ENCODE measurements around the gene TNC.

TNC gene

GRCh38 chr9:115135821-115136778 is 18.1 kb upstream of the TNC start:
- Histone ChIP-seq H2BK5ac (ENCODE audit: low read depth, low read length, poor library complexity) (no peak overlapping the region), H3K79me1 (ENCODE audit: low read length) (no peaks in the 10 kb centered on the region), H2BK120ac (ENCODE audit: insufficient read depth, low read length, poor library complexity) (no peak overlapping the region), H3K27me3 (ENCODE audit: insufficient read depth, low read length) (no peaks in the 10 kb centered on the region), H3K18ac (ENCODE audit: low read length) (no peak overlapping the region), H2BK12ac (ENCODE audit: low read length) (no peak overlapping the region), H3K27ac (ENCODE audit: low read depth, low read length) (no peak overlapping the region), H3K4ac (ENCODE audit: low read depth, low read length) (no peak overlapping the region), H2AK5ac (ENCODE audit: low read length) (no peak overlapping the region), H4K8ac (ENCODE audit: low read depth, low read length) (no peak overlapping the region), H3K23ac (ENCODE audit: low read length) (no peak overlapping the region), H4K12ac (ENCODE audit: low read depth, low read length) (no peak overlapping the region), H4K91ac (ENCODE audit: low read depth, low read length) (no peak overlapping the region), H3K4me1 (ENCODE audit: control insufficient read depth in 1 of 2, insufficient read depth in 2 of 2, low read length in 2 of 2) (peaks cover 0 to 3% of the 10 kb centered on the region in 2 experiments), H3K79me2 (ENCODE audit: control insufficient read depth, insufficient read depth, low read length, poor library complexity) (no peaks in the 10 kb centered on the region), H3K9ac (ENCODE audit: low read length) (no peak overlapping the region), H3K36me3 (ENCODE audit: control insufficient read depth in 1 of 2, insufficient read depth in 2 of 2, low read length in 2 of 2) (no peaks in the 10 kb centered on the region), H3K4me3 (ENCODE audit: low read depth, low read length) (no peak overlapping the region), H3K14ac (ENCODE audit: low read length) (no peak overlapping the region), H3K4me2 (ENCODE audit: low read length) (no peak overlapping the region), H2AFZ (ENCODE audit: insufficient read depth, low read length, poor library complexity) (no peak overlapping the region), H3K9me3 (ENCODE audit: insufficient read depth, low read depth, low read length) (no peaks in the 10 kb centered on the region)
- peak; percentile 52 to 58 for DNase-seq
- WGBS (ENCODE audit: extremely low coverage, insufficient coverage, insufficient read length), result no CpG with 5 or more reads among the region's 8 CpGs

- Histone ChIP-seq H3K27me3 (ENCODE audit: insufficient read depth, low read length) (no peaks in the 10 kb centered on the region), H4K91ac (ENCODE audit: low read depth, low read length) (no peak overlapping the region), H3K9ac (ENCODE audit: low read length) (no peak overlapping the region), H3K4me3 (ENCODE audit: low read depth, low read length) (no peak overlapping the region), H4K12ac (ENCODE audit: low read depth, low read length) (no peak overlapping the region), H2AK5ac (ENCODE audit: low read length) (no peak overlapping the region), H3K14ac (ENCODE audit: low read length) (no peak overlapping the region), H2BK120ac (ENCODE audit: insufficient read depth, low read length, poor library complexity) (no peak overlapping the region), H3K18ac (ENCODE audit: low read length) (no peak overlapping the region), H2AFZ (ENCODE audit: insufficient read depth, low read length, poor library complexity) (no peak overlapping the region), H3K36me3 (ENCODE audit: control insufficient read depth in 1 of 2, insufficient read depth in 2 of 2, low read length in 2 of 2) (no peaks in the 10 kb centered on the region), H3K79me2 (ENCODE audit: control insufficient read depth, insufficient read depth, low read length, poor library complexity) (no peaks in the 10 kb centered on the region), H3K79me1 (ENCODE audit: low read length) (no peaks in the 10 kb centered on the region), H2BK5ac (ENCODE audit: low read depth, low read length, poor library complexity) (no peak overlapping the region), H4K8ac (ENCODE audit: low read depth, low read length) (no peak overlapping the region), H3K4ac (ENCODE audit: low read depth, low read length) (no peak overlapping the region), H2BK12ac (ENCODE audit: low read length) (no peak overlapping the region), H3K9me3 (ENCODE audit: insufficient read depth, low read depth, low read length) (no peaks in the 10 kb centered on the region), H3K27ac (ENCODE audit: low read depth, low read length) (no peak overlapping the region), H3K4me2 (ENCODE audit: low read length) (no peak overlapping the region), H3K4me1 (ENCODE audit: control insufficient read depth in 1 of 2, insufficient read depth in 2 of 2, low read length in 2 of 2) (peaks cover 0 to 3% of the 10 kb centered on the region in 2 experiments), H3K23ac (ENCODE audit: low read length) (no peak overlapping the region)
- no CpG with 5 or more reads among the region's 4 CpGs for WGBS (ENCODE audit: extremely low coverage, insufficient coverage, insufficient read length)
- DNase-seq, result no peak
Observed at GRCh38 chr9:115134941-115135340, 17.0 kb upstream of the TNC start.

GRCh38 chr9:115133649-115134048 is 15.7 kb upstream of the TNC start:
- no peak overlapping the region for H4K91ac ChIP-seq (ENCODE audit: low read depth, low read length)
- no peak overlapping the region for H2BK120ac ChIP-seq (ENCODE audit: insufficient read depth, low read length, poor library complexity)
- no peak overlapping the region for H2BK5ac ChIP-seq (ENCODE audit: low read depth, low read length, poor library complexity)
- H3K79me2 ChIP-seq (ENCODE audit: control insufficient read depth, insufficient read depth, low read length, poor library complexity), result no peaks in the 10 kb centered on the region
- DNase-seq, result no peak
- H3K4me2 ChIP-seq (ENCODE audit: low read length), result no peak overlapping the region
- H4K8ac ChIP-seq (ENCODE audit: low read depth, low read length), result no peak overlapping the region
- no peaks in the 10 kb centered on the region for H3K9me3 ChIP-seq (ENCODE audit: insufficient read depth, low read depth, low read length)
- H3K4ac ChIP-seq (ENCODE audit: low read depth, low read length), result no peak overlapping the region
- H2BK12ac ChIP-seq (ENCODE audit: low read length), result no peak overlapping the region
- no peaks in the 10 kb centered on the region for H3K36me3 ChIP-seq (ENCODE audit: control insufficient read depth in 1 of 2, insufficient read depth in 2 of 2, low read length in 2 of 2)
- no peak overlapping the region for H4K12ac ChIP-seq (ENCODE audit: low read depth, low read length)
- no peak overlapping the region for H3K18ac ChIP-seq (ENCODE audit: low read length)
- no peak overlapping the region for H3K9ac ChIP-seq (ENCODE audit: low read length)
- H2AK5ac ChIP-seq (ENCODE audit: low read length), result no peak overlapping the region
- H3K4me3 ChIP-seq (ENCODE audit: low read depth, low read length), result no peak overlapping the region
- WGBS (ENCODE audit: extremely low coverage, insufficient coverage, insufficient read length), result no CpG with 5 or more reads among the region's 2 CpGs
- H3K79me1 ChIP-seq (ENCODE audit: low read length), result no peaks in the 10 kb centered on the region
- H3K27me3 ChIP-seq (ENCODE audit: insufficient read depth, low read length), result no peaks in the 10 kb centered on the region
- H2AFZ ChIP-seq (ENCODE audit: insufficient read depth, low read length, poor library complexity), result no peak overlapping the region
- H3K27ac ChIP-seq (ENCODE audit: low read depth, low read length), result no peak overlapping the region
- H3K14ac ChIP-seq (ENCODE audit: low read length), result no peak overlapping the region
- H3K4me1 ChIP-seq (ENCODE audit: control insufficient read depth in 1 of 2, insufficient read depth in 2 of 2, low read length in 2 of 2), result peaks cover 0 to 3% of the 10 kb centered on the region in 2 experiments
- H3K23ac ChIP-seq (ENCODE audit: low read length), result no peak overlapping the region

- no peak overlapping the region for H4K12ac ChIP-seq (ENCODE audit: low read depth, low read length)
- H3K18ac ChIP-seq (ENCODE audit: low read length), result no peak overlapping the region
- no peak overlapping the region for H2BK5ac ChIP-seq (ENCODE audit: low read depth, low read length, poor library complexity)
- no peak overlapping the region for H3K14ac ChIP-seq (ENCODE audit: low read length)
- no peaks in the 10 kb centered on the region for H3K9me3 ChIP-seq (ENCODE audit: insufficient read depth, low read depth, low read length)
- no peak overlapping the region for H3K23ac ChIP-seq (ENCODE audit: low read length)
- no peak overlapping the region for H3K4me2 ChIP-seq (ENCODE audit: low read length)
- no peak overlapping the region for H3K4me3 ChIP-seq (ENCODE audit: low read depth, low read length)
- no peak overlapping the region for H2AFZ ChIP-seq (ENCODE audit: insufficient read depth, low read length, poor library complexity)
- H2BK12ac ChIP-seq (ENCODE audit: low read length), result peak overlapping the region; percentile 43
- no peaks in the 10 kb centered on the region for H3K36me3 ChIP-seq (ENCODE audit: control insufficient read depth in 1 of 2, insufficient read depth in 2 of 2, low read length in 2 of 2)
- no peak overlapping the region for H2AK5ac ChIP-seq (ENCODE audit: low read length)
- no peak overlapping the region for H2BK120ac ChIP-seq (ENCODE audit: insufficient read depth, low read length, poor library complexity)
- H3K79me2 ChIP-seq (ENCODE audit: control insufficient read depth, insufficient read depth, low read length, poor library complexity), result no peaks in the 10 kb centered on the region
- WGBS (ENCODE audit: extremely low coverage, insufficient coverage, insufficient read length), result no CpG with 5 or more reads among the region's 12 CpGs
- H3K4me1 ChIP-seq (ENCODE audit: control insufficient read depth in 1 of 2, insufficient read depth in 2 of 2, low read length in 2 of 2), result peaks cover 0 to 3% of the 10 kb centered on the region in 2 experiments
- DNase-seq, result no peak
- H4K91ac ChIP-seq (ENCODE audit: low read depth, low read length), result no peak overlapping the region
- no peak overlapping the region for H3K4ac ChIP-seq (ENCODE audit: low read depth, low read length)
- H3K27ac ChIP-seq (ENCODE audit: low read depth, low read length), result no peak overlapping the region
- H3K79me1 ChIP-seq (ENCODE audit: low read length), result no peaks in the 10 kb centered on the region
- H3K27me3 ChIP-seq (ENCODE audit: insufficient read depth, low read length), result no peaks in the 10 kb centered on the region
- H3K9ac ChIP-seq (ENCODE audit: low read length), result no peak overlapping the region
- peak overlapping the region; percentile 43 for H4K8ac ChIP-seq (ENCODE audit: low read depth, low read length)
Observed at GRCh38 chr9:115132648-115133047, 14.7 kb upstream of the TNC start.

All from trophoblast cell (in vitro differentiated cells and primary cell).